ENCODE results near the gene DOK1.

DOK1 gene

DNA sequence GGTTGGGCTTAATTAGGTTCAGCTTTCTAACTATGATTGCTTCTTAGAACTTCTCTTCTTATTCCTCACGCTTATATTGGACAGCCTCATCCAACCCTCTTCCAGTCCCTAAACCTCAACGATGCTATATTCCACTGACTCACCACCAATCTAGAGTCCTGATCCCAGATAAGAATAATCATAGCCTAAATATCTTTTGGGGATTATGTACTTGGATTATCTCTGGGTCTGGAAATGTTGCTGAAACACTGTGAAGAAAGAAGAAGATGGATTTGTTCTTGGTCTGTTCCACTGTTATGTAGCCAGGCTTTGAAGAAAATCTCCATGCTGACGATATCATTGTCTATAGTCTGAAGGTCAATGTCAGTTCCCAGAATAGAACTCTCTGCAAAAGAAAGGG, 26.9 kb downstream of the DOK1 start:
- Histone ChIP-seq H3K36me3 (ENCODE audit: insufficient read depth, low read length) (no peaks in the 10 kb centered on the region), H3K4me1 (ENCODE audit: insufficient read depth, low read length, severe bottlenecking) (peaks cover 8% of the 10 kb centered on the region), H4K20me1 (ENCODE audit: insufficient read depth, low read length) (no peaks in the 10 kb centered on the region), H3K9me2 (ENCODE audit: low read depth, low read length) (no peaks in the 10 kb centered on the region), H3K27ac (ENCODE audit: low read depth, low read length, poor library complexity, severe bottlenecking) (no peak overlapping the region), H3K4me2 (ENCODE audit: low read length) (no peak overlapping the region), H3K9me3 (ENCODE audit: low read length) (no peaks in the 10 kb centered on the region), H3K9ac (ENCODE audit: low read length) (no peak overlapping the region), H3K27me3 (ENCODE audit: insufficient read depth, low read length) (no peaks in the 10 kb centered on the region), H3K4me3 (ENCODE audit: low read depth, low read length, poor library complexity, severe bottlenecking) (no peak overlapping the region), H2AFZ (ENCODE audit: low read length) (no peak overlapping the region), H3F3A (ENCODE audit: insufficient read depth, low read length) (no peaks in the 10 kb centered on the region), H3K79me2 (ENCODE audit: insufficient read depth, low read length) (no peaks in the 10 kb centered on the region)
- TF ChIP-seq EZH2 (IDR thresholded peaks at IDR 0.05; ENCODE audit: borderline replicate concordance, low read length): no peak
- TF ChIP-seq, protein P1, sequence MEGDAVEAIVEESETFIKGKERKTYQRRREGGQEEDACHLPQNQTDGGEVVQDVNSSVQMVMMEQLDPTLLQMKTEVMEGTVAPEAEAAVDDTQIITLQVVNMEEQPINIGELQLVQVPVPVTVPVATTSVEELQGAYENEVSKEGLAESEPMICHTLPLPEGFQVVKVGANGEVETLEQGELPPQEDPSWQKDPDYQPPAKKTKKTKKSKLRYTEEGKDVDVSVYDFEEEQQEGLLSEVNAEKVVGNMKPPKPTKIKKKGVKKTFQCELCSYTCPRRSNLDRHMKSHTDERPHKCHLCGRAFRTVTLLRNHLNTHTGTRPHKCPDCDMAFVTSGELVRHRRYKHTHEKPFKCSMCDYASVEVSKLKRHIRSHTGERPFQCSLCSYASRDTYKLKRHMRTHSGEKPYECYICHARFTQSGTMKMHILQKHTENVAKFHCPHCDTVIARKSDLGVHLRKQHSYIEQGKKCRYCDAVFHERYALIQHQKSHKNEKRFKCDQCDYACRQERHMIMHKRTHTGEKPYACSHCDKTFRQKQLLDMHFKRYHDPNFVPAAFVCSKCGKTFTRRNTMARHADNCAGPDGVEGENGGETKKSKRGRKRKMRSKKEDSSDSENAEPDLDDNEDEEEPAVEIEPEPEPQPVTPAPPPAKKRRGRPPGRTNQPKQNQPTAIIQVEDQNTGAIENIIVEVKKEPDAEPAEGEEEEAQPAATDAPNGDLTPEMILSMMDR (IDR thresholded peaks at IDR 0.05; ENCODE audit: low read length): no peak

DNA sequence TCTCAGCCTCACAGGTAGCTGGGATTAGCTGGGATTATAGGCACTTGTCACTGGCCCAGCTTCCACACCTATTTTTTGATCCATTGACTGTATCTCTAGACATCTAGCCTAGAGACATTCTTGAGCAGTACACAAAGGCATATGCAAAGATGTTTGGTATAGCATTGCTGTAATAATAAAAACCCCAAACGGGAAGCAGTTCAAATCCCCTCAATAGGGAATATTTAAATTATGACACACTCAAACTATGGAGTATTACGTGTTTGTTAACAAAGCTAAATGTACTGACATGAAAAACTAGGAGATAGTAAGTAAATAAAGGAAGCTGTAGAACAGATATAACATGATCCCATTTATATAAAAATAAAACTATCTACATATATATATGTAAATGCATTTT, 27.7 kb downstream of the DOK1 start:
- Histone ChIP-seq H3K4me1 (ENCODE audit: insufficient read depth, low read length, severe bottlenecking) (peaks cover 8% of the 10 kb centered on the region), H3K9me3 (ENCODE audit: low read length) (no peaks in the 10 kb centered on the region), H3K79me2 (ENCODE audit: insufficient read depth, low read length) (no peaks in the 10 kb centered on the region), H3K36me3 (ENCODE audit: insufficient read depth, low read length) (no peaks in the 10 kb centered on the region), H3K27me3 (ENCODE audit: insufficient read depth, low read length) (no peaks in the 10 kb centered on the region), H3K9me2 (ENCODE audit: low read depth, low read length) (no peaks in the 10 kb centered on the region), H3K4me3 (ENCODE audit: low read depth, low read length, poor library complexity, severe bottlenecking) (no peak overlapping the region), H2AFZ (ENCODE audit: low read length) (no peak overlapping the region), H3K9ac (ENCODE audit: low read length) (no peak overlapping the region), H3F3A (ENCODE audit: insufficient read depth, low read length) (no peaks in the 10 kb centered on the region), H3K4me2 (ENCODE audit: low read length) (no peak overlapping the region), H4K20me1 (ENCODE audit: insufficient read depth, low read length) (no peaks in the 10 kb centered on the region), H3K27ac (ENCODE audit: low read depth, low read length, poor library complexity, severe bottlenecking) (no peak overlapping the region)
- no peak for TF ChIP-seq EZH2 (IDR thresholded peaks at IDR 0.05; ENCODE audit: borderline replicate concordance, low read length)
- TF ChIP-seq, protein P1 (IDR thresholded peaks at IDR 0.05; ENCODE audit: low read length): no peak

DNA sequence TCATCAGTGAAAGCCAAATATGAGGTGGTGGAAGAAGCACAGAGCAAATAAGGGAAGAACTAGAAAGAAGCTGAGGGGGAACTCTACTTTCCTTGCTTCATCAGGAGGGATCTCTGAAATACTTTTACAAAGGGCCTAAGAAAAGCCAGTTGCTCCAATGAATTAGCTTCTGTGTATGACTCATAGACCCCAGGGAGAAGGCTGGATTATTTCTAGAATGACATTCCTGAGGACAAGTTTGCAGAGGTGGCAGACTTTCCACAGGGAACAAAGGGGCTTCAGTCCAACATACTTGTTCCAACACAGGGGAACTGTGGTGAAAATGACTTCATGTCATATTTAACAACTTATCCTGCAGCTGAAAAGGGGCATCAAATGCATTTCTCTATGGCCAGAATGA, 29.0 kb downstream of the DOK1 start:
- no peak overlapping the region for H2AFZ ChIP-seq (ENCODE audit: low read length)
- no peak overlapping the region for H3K4me2 ChIP-seq (ENCODE audit: low read length)
- H4K20me1 ChIP-seq (ENCODE audit: insufficient read depth, low read length): no peaks in the 10 kb centered on the region

More for the DNA sequence above, 29.0 kb downstream of the DOK1 start:
- no peak overlapping the region for H3K27ac ChIP-seq (ENCODE audit: low read depth, low read length, poor library complexity, severe bottlenecking)
- no peaks in the 10 kb centered on the region for H3K79me2 ChIP-seq (ENCODE audit: insufficient read depth, low read length)
- no peaks in the 10 kb centered on the region for H3K9me3 ChIP-seq (ENCODE audit: low read length)
- H3K27me3 ChIP-seq (ENCODE audit: insufficient read depth, low read length): no peaks in the 10 kb centered on the region
- no peak overlapping the region for H3K4me3 ChIP-seq (ENCODE audit: low read depth, low read length, poor library complexity, severe bottlenecking)
- no peak for TF ChIP-seq EZH2 (IDR thresholded peaks at IDR 0.05; ENCODE audit: borderline replicate concordance, low read length)
- TF ChIP-seq, protein P1 (IDR thresholded peaks at IDR 0.05; ENCODE audit: low read length): no peak
- H3K9me2 ChIP-seq (ENCODE audit: low read depth, low read length): no peaks in the 10 kb centered on the region
- H3K4me1 ChIP-seq (ENCODE audit: insufficient read depth, low read length, severe bottlenecking): peaks cover 8% of the 10 kb centered on the region
- H3F3A ChIP-seq (ENCODE audit: insufficient read depth, low read length): no peaks in the 10 kb centered on the region
- no peaks in the 10 kb centered on the region for H3K36me3 ChIP-seq (ENCODE audit: insufficient read depth, low read length)
- no peak overlapping the region for H3K9ac ChIP-seq (ENCODE audit: low read length)

All from OCI-LY1 (cell line).